Adipose tissue (tissue), 3 donors: ENCODE data around the gene RBFOX1. TPM values are rescaled to one million over a fixed set of nuclear protein-coding genes. Genes with fewer than 3 reads are reported as not detected.

Source experiments
- H3K27ac ChIP-seq: one replicate; pipeline ENCODE4 v1.5.1; 2013; ENCODE audit warnings: low read depth, low read length
- WGBS, 3 donors: extraction: QIAGEN DNeasy Blood & Tissue Kit; methylation state at CpG; one replicate each; pipeline ENCODE4 v1.1.7; 2013; 5-methylcytosine and 5-hydroxymethylcytosine counted together
- polyA plus RNA-seq, 3 donors: library from polyadenylated mRNA; stranded (reverse); fragments of 200-250 nt; gene quantifications; one replicate each; pipeline ENCODE4 v1.2.3, GENCODE V29; 2013
- donor health status: healthy with polysubstance abuse.
- donor health status: Bipolar disorder and iron deficiency.
- donor health status: healthy.

Gene RBFOX1
- polyA plus RNA-seq, 3 donors, result 0.03 to 0.34 TPM; not detected in 1

DNA sequence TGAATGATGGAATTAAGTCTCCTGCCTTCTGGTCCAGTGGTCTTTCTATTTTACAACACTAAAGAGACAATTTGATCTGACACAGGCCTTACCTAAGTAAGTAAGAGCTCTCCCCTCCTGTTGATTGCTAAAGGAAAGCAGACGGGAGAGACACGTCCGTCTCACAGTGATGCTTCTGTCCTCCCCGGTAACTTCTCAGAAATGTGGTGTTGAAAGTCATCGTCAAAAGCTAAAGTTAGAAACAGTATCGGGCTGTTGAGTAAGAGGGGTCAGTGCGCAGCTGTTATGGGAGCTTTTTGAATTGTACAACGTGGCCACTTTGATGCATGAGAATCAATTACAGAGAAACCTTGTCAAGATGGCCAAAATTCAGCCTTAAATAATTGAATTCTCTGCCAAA lies 1.9 kb upstream of the RBFOX1 start:
- WGBS, 3 donors, result 50 to 56% (median 50%) methylated on average over 8 of the region's 8 CpGs
- no peak overlapping the region for H3K27ac ChIP-seq

DNA sequence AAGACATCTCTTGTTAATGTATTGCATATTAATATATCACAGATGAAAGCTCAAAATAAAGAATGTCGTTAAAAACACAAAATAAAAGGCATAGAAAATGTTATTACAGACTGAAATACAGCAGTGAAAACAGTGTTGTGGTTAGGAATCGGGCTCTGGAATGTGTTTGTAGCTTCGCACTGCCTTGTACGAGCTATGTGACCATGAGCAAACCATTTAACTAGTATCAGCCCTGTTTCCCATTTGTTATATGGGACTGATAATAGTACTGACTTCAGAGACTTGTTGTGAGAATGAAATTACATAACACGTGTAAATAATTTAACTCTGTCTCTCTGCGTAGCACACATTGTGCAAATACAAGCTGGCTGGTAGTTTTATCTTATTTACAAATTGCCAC lies 648 bp upstream of the RBFOX1 start:
- no peak overlapping the region for H3K27ac ChIP-seq
- 22 to 61% (median 52%) methylated on average over 6 of the region's 6 CpGs for WGBS, 3 donors

DNA sequence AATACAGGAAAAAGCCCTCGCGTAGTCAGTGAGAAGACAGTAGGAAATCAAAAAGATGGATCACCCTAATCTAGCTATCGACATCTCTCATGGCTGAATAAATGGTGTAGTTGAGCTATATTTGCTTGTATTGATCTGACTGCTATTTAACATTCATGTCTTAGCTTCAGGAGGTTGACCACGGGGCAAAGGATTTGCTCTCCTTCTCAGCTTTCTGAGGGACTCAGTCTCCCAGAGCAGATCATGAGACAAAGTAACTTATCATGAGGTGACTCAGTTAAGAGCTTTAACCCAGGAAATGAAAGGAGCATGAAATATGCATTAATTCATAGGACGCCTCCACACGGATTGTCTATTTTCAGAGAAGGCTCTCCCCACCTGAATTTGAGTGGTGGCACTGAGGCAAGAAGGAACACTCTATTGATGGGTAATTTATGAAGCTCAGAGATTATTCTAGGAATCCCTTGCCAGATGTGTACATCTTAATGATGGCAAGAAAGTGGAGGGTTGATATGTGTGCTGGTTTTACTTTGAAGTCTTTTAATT lies 608 bp downstream of the RBFOX1 start:
- H3K27ac ChIP-seq, result no peak overlapping the region
- WGBS, 3 donors, result 38 to 80% (median 79%) methylated on average over 6 of the region's 6 CpGs

DNA sequence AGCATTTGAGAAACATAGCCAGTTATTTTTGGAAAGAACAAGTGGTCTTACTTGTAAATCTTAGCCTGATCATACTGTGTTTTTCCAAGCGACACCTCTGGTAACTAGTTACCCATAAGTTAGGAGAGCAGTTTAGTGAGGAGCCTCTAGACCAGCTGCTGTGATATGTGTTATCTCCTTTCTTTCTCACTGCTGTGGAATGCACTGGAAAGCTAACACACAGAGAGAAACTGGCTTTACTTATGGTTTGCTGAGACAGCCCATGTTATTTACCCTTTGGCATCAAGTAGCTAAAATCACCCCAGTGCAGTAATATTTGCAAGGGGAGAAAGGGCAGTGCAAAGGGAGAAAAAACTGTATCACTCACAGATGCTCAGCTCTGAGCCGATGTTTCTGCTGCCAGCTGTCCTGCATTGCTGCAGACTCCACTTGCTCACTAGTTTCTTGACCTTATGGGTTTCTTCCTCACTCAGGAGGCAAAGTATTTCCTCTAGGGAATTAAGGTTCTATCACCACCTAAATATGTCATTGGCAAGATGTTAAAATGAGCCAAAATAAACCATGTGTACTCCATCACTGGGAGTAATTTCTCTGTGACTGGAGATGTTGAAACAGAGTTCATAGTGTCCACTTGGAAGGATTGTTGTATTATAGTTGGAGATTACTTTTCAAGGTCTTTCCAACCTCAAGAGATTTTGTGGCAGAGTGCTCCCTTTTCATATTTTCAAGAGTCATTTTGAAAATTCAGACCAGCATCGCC lies 2.3 kb downstream of the RBFOX1 start:
- H3K27ac ChIP-seq, result no peak overlapping the region
- WGBS, 3 donors, result 48 to 68% (median 52%) methylated on average over 3 of the region's 3 CpGs

DNA sequence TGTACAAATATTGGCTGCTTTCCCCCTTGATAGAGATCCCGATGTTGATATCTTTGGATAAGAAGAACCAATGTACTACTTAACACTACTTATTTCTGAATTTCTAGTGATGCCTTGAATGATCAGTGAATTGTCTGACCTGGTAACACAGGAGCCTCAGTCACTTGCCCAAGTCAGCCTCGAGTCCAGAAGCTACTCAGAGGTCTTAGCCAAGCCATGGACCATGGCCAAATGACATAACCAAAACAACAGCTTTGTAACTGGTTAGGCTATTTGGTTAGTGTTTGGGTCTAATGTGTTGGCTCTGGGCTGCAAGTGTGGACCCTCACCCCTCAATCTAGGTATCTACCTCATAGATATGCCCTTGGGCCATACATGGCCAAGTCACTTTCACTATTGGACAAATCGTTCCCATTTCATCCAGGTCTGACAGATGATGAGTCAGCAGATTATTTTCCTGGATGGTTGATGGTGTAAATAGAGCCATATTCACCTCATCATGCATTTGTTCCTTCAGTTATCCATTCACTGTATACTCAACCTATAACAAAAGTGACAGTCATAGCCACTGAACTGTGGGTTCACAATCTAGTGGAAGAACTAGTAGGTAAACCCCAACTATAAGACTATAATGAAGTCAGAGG lies 3.5 kb downstream of the RBFOX1 start:
- WGBS, 3 donors, result 61 to 65% (median 64%) methylated on average over 3 of the region's 3 CpGs
- H3K27ac ChIP-seq, result no peak overlapping the region

DNA sequence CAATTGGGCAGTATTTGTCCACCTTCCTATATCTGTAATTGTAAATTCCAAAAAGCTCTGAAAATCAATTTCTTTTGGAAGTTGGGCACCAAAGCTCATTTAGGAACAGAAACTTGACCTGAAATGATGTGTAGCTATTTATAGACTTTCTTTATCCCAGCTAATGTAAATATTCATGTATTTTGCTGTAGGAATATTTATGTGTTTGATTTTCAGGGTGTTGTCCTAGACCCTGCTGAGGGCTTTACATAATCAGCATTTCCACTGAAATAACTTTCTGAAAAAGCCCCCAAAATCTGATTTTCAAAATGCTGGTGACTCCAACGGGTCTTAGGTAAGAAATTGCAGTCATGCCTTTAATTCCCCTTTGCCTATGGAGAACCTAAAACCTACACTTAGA lies 4.1 kb downstream of the RBFOX1 start:
- no peak overlapping the region for H3K27ac ChIP-seq
- 63 to 67% (median 64%) methylated on average over 1 of the region's 1 CpG for WGBS, 3 donors

DNA sequence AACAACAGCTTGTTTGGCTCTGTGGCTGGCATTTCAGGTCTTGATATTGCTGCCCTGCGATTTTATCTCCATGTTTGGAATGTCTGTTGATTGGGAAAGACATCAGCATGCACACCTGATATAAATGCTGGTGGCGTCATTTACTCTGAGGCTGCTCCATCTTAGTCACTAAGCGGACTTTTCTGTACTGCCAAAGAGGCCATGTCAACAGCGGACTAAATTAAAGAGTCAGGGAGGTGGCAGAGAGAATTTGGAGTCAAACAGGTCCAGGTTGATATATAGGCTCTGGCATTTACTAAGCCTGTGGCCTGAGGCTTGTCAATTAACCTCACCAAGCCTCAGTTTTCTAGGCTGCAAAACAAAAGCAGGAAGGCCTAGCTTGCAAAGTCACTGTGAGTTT lies 6.2 kb downstream of the RBFOX1 start:
- no peak overlapping the region for H3K27ac ChIP-seq
- 48 to 85% (median 74%) methylated on average over 4 of the region's 4 CpGs for WGBS, 3 donors

DNA sequence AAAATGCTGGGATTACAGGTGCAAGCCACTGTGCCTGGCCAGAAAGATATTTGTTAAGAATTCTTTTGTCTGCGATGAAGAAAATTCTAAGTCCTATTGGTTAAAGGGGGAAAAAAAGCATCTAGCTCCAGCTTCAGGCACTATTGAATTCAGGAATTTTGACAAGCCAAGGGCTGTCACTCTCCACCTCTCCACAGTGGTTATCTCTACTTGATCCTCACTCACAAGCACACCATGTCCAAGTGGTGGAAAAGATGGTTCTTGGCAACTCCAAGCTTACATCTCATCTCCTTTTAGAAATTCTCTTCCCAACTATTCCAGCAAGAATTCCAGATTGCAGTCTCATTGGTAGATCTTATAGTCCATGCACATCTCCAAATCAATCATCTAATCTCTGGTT lies 7.1 kb downstream of the RBFOX1 start:
- 92 to 98% (median 93%) methylated on average over 1 of the region's 1 CpG for WGBS, 3 donors

DNA sequence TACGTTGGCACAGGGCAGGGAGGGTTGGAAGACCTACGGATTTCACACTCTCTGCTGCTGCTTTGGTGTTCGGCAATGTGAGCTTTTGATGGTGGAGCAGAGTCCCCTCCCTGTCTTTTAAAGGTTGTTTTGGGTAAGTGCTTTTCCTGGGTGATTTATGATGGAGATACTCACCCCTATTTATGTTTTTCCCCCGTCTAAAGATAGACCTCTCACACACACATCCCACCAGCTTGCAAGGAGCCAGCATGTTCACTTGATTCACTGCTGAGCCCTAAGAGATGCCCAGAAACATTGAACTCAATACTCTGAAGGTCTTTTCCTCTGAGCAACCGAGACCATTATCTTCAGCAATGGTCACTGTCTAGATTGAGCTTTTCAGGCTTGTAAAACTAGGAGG lies 8.3 kb downstream of the RBFOX1 start:
- WGBS, 3 donors, result 46 to 68% (median 48%) methylated on average over 5 of the region's 5 CpGs

More for the DNA sequence above, 7.1 kb downstream of the RBFOX1 start:
- H3K27ac ChIP-seq, result no peak overlapping the region

DNA sequence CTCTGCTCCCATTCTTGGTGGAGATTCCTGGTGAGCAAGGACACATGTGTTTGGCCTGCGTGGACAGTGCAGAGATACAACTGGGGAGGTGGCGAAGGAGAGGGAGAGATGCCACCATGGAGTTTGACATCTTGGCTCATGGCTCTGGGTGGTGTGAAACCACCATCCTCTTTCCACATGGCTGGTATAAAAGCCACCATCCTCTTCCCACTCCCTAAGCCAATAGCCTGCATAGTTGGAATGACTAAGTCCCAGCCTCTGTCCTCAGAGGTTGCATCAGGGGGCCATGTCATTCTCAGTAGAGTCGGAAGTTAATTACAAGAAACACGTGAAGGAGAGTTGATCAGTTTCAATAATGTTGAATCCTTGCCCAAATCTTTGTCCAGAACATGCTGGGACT lies 10.0 kb downstream of the RBFOX1 start:
- 80 to 85% (median 85%) methylated on average over 4 of the region's 4 CpGs for WGBS, 3 donors
- no peak overlapping the region for H3K27ac ChIP-seq

More for the DNA sequence above, 8.3 kb downstream of the RBFOX1 start:
- no peak overlapping the region for H3K27ac ChIP-seq

DNA sequence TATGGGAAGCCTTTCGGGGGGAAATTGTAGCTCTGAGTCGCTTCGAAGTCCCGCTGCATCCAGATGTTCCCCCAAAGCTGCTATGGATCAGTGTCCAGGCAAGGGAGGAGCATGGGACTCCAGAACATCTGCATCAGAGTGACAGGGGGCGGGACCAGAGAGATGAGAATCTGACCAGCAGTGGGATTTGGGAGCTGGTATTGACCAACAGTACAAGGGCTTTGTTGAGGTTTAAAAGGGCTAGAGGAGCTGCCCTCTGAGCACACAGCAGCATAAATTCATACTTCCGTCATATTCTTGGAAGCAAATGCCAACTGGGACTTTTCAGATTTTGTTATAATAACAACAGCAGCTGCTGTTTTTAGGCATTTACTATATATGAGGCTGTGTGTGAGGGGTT lies 10.6 kb downstream of the RBFOX1 start:
- 67 to 82% (median 81%) methylated on average over 6 of the region's 6 CpGs for WGBS, 3 donors
- no peak overlapping the region for H3K27ac ChIP-seq

DNA sequence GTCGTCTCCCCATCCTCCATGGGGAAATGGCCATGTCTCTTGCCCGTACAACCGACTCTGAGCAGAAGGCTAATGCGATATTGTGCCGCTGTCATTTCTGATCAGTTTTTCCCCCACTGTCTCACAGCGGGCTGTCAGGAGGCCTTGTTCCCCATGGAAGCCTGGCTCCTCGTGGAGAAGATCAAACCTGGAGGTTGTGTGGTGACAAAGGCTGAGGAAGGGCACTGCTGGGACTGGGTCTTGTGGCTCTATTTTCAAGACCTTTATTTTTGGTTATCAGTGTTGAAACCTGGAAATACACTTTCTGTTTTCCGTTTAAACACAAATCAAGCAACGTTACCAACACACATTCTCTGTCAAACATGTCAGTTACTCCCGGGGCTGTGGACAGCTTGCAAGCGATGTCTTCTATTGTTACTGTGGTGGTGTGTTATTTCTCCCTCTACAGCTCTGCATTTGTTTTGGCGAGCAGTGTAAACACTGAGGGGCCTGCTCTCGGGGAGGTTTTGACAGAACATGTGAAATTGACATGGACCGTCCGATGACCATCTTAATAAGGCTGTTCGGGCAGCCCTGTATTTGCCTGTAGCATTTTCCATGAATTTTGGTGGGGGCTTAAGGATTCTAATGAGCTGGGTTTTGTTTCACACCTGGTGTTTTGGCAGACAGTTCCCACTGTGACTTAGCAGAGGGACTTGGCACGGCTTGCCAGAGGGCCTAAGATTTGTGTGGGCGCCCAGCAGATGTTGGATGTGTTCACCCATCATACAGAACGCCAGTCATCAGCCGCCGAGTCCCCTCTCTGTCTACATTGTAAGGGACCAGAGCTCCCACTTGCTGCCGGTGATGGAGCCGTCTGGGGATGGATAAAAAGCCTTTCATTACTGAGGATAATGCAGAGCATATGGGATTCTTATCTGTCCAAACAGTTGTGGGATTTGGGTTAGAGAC lies 12.5 kb downstream of the RBFOX1 start:
- WGBS, 3 donors, result 54 to 67% (median 60%) methylated on average over 23 of the region's 23 CpGs
- H3K27ac ChIP-seq, result no peak overlapping the region

DNA sequence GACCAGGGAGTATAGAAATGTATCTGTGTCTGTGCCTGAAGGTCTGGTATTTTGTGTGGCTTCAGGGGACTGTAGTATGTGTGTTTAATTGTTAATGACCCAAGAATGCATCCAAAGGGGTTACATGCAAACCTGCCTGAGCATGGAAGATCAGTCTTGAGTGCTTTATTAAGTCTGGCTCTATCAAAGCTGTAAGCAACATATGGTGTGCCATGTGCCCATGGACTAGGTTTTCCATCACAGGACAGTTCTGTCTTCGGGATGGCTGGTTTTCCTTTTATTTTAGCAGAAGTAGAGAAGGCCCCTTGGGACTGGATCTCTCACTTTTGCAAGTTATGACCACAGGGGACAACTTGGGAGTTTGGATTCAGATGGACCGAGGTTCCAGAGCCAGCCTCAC lies 18.2 kb downstream of the RBFOX1 start:
- H3K27ac ChIP-seq, result no peak overlapping the region
- WGBS, 3 donors, result 67 to 79% (median 76%) methylated on average over 2 of the region's 2 CpGs

DNA sequence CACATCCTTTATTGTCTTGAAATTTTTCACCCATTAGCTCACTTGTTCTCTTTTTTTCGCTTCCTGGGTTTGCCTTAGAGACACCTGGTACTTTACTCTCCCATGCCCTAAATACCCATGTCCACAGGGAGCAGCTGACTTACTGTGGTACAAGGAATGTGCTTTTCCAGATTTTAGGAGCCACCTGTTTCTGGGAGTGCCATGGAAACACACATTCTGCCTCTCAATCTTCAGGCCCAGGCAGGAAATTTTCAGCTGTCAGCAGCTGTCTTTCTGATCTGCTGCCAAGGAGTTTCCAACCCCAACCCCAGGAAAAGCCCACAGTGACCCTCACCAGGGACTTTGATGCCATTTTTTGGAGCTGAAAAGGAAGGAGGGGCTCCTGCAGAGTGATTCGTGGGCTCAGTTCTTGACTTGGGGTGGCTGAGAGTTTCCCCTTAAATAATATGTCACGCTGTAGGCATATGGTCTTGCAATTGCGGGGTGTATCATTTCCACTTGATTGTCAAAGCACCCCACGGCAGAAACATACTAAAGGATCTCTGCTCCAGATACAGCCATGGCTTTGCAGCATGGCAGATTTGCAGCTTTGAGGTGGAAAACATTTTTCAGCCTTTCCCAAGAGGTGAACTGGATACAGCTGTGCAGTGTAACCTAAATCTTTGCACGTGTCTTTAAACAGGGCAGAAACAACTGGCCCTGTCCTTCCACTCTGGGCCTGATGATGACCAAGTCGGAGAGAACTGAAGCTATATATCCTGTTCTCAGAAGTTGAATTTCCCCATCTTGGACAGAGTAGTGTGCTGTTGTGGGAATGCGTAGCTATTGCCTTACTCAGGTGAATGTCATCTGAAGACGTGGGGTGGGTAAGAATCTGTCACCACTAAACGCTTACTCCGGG lies 19.2 kb downstream of the RBFOX1 start:
- 72 to 76% (median 73%) methylated on average over 11 of the region's 11 CpGs for WGBS, 3 donors

DNA sequence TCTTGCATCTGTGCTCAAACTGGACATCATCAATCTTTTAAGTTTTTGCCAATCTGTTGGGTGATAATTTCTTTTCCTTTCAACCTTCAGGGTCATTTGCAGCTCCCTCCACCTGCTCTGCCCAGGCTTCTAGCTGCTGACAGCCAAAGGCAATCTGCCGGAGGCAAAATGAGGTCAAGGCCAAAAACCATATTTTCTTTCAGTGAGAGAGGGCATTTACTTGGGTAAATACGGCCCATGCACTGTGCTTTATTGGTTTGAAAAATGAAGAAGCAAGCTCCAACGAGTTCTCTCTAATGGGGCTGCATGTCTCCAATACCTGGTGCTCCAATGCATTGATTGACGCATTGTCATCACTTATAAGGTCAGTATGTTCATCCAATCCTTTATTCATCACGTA lies 23.1 kb downstream of the RBFOX1 start:
- no peak overlapping the region for H3K27ac ChIP-seq
- 57 to 77% (median 71%) methylated on average over 5 of the region's 5 CpGs for WGBS, 3 donors

More for the DNA sequence above, 19.2 kb downstream of the RBFOX1 start:
- H3K27ac ChIP-seq, result no peak overlapping the region

DNA sequence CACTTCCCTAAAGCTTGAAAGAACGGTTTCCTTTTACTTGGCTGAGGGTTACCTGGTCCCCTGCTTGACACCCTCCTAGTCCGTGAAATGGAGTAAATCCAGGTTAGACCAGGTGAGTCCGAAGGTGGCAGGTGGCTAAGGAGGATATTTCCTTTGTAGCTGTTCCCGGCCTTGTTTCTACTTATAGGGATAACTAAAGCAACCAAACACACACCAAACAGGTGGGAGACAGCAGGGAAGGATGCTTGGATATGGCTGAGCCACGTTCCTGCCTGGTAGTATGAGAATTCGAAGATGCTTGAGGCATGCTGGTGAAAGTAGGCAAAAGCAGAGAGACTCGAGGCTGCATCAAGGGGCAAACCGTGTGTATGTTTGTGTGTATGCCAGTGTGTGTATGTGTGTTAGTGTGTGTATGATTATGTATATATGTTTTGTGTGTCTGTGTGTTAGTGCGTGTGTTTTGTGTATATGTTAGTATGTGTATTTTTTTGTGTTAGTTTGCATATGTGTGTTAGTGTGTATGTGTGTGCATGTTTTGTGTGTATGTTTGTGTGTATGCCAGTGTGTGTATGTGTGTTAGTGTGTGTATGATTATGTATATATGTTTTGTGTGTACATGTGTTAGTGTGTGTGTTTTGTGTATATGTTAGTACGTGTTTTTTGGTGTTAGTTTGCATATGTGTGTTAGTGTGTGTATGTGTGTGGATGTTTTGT lies 28.9 kb downstream of the RBFOX1 start:
- H3K27ac ChIP-seq, result no peak overlapping the region
- 80 to 86% (median 84%) methylated on average over 10 of the region's 10 CpGs for WGBS, 3 donors

DNA sequence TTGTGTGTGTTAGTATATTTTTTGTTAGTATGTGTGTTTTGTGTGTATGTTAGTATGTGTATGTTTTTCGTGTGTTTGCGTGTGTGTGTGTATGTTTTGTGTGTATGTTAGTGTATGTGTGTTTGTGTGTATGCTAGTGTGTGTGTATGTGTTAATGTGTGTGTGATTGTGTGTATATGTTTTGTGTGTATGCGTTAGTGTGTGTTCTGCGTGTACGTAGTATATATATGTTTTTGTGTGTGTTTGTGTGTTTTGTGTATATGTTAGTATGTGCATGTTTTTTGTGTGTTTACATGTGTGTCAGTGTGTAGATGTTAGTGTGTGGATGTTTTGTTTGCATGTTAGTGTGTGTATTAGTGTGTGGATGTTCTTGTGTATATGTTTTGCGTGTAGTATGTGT lies 29.6 kb downstream of the RBFOX1 start:
- no peak overlapping the region for H3K27ac ChIP-seq
- 83 to 98% (median 95%) methylated on average over 6 of the region's 6 CpGs for WGBS, 3 donors
